Esophagus squamous epithelium (tissue), 4 donors: ENCODE results near the gene SEPTIN5.

Source experiments
- CTCF ChIP-seq, 6 experiments: fragments of 450-650 bp in 4 of 6; fragments of 200-600 bp in 2 of 6; sonication (generic) in 2 of 6; IDR thresholded peaks; one replicate each; pipeline ENCODE4 v1.5.1; 2016 to 2019; ENCODE audit warnings: antibody characterized with exemption in 6 of 6, mild to moderate bottlenecking in 4 of 6, moderate library complexity in 4 of 6
- POLR2A ChIP-seq, 4 donors: fragments of 450-650 bp; IDR thresholded peaks; one replicate each; pipeline ENCODE4 v1.6.1; 2017; ENCODE audit warnings: antibody characterized with exemption in 4 of 4, mild to moderate bottlenecking in 4 of 4, moderate library complexity in 3 of 4

DNA sequence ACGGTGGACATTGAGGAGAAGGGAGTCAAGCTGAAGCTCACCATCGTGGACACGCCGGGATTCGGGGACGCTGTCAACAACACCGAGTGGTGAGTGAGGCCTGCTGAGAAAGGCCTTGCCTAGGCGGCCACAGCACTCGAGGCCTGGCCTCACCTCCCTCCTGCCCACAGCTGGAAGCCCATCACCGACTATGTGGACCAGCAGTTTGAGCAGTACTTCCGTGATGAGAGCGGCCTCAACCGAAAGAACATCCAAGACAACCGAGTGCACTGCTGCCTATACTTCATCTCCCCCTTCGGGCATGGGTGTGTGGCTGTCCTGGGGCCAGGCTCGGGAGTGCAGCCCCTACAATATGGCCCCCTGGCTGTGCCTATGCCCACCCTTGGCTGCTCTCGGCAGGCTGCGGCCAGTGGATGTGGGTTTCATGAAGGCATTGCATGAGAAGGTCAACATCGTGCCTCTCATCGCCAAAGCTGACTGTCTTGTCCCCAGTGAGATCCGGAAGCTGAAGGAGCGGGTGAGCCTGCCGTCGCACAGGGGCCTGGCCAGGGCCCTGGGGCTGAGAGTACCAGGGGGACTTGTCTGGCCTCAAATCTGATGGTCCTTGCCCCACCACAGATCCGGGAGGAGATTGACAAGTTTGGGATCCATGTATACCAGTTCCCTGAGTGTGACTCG, 6.0 kb downstream of the SEPTIN5 start:
- no peak for TF ChIP-seq CTCF (IDR thresholded peaks at IDR 0.05)
- no peak for TF ChIP-seq POLR2A (IDR thresholded peaks at IDR 0.05)
